NT2/D1 (cell line): ENCODE measurements around the gene VWA8.

Experiments used
- SUZ12 ChIP-seq: IDR thresholded peaks from 2 replicates; pipeline ENCODE4 v1.6.1; 2011; ENCODE audit not compliant: insufficient read length, insufficient read depth; ENCODE audit errors: extremely low read depth
- YY1 ChIP-seq: IDR thresholded peaks from 2 replicates; pipeline ENCODE4 v1.6.1; 2011; ENCODE audit not compliant: insufficient read length, insufficient read depth
- ZNF274 ChIP-seq: IDR thresholded peaks from 2 replicates; pipeline ENCODE4 v1.6.1; 2011; ENCODE audit warnings: mild to moderate bottlenecking, low read depth, low read length

DNA sequence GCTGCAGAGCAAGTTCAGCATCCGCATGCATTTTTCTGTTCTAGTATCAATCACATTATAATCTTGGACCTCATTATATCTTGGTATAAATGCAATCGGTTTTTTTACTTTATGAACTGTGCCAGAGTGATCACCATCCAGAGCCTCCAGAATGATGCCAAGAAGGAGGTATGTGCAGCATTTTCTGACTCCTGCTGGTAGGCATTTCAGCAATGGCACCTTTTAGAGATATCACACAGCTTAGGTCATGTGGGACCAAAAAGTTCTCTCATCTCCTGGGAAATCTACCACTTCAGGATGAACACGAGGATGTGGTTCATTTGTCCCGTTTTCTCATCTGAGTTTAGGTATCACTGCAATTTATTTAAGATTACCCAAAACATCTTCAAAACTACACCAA lies 220.4 kb downstream of the VWA8 start:
- TF ChIP-seq ZNF274 (no peak), YY1 (no peak), SUZ12 (no peak)
